DMS 273 treated with DMSO at 0.1 percent for 48 hours (cell line): Measurements from ENCODE around the gene BCAS3.
"Not testable (repeated sequence)": the region's sequence is repeated elsewhere in the genome, so short reads cannot be mapped to it uniquely, and the experiment has no call there.

ENCODE experiments used
- DNase-seq: peaks from one replicate; lab custom pipeline; 2025; lab: John Stamatoyannopoulos, UW

Gene BCAS3

GRCh38 chr17:61002316-61002736 lies 324.7 kb downstream of the BCAS3 start:
- peak; percentile 27 for DNase-seq

DNA sequence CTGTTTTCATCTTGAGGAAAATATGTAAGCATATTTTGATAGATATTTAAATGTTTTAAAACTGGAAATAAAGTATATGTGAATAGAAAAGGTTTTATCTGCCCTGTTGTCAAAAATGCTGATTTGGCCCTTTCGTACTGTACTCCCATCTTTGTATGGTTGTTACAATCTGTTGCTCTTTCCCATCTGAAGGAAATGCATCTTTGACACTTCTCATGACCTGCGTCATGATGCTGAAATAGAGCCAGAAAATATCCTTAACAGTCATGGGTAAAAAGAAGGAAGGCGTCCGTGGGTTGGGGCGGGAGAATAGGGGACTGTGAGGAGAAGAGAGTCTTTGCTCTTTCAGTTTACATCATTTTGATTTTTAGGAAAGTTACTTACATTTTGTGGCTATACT lies 327.7 kb downstream of the BCAS3 start:
- DNase-seq = no peak

DNA sequence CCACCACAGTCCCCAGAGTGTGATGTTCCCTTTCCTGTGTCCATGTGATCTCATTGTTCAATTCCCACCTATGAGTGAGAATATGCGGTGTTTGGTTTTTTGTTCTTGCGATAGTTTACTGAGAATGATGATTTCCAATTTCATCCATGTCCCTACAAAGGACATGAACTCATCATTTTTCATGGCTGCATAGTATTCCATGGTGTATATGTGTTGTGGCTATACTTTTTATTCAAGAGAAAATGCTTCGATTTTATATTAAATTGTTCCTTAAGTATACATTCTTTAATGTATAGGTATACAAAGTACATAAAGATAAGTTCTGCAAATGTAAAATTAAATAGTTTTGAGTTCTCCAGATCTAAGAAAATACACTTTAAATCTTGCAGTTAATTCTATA lies 328.3 kb downstream of the BCAS3 start:
- DNase-seq = not testable (repeated sequence)

GRCh38 chr17:61007980-61008379 lies 330.3 kb downstream of the BCAS3 start:
- DNase-seq = no peak

GRCh38 chr17:61009663-61010062 lies 332.0 kb downstream of the BCAS3 start:
- no peak for DNase-seq

DNA sequence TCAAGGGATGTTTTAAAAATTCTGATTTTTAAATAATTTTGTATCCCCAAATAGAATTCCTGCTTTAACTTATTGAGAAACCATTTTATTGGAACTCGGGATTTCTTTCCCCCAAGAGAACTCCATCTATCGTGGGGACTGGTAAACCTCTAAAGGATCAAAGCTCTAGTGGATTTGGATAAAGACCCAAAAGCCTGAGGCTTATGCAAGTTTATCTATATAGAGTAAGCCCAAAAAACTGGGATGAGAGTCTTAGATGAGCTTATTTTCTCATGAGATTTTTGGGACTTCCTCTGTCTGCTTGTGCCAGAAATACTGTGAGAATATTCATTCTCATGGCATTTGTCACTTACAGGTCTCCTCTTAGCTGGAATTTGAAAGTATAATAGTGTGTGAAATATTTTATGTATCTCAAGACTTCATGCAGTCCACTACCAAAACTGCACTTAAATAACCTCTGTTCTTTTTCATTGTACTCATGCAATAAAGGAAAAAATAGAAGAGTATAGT lies 333.1 kb downstream of the BCAS3 start:
- no peak for DNase-seq

GRCh38 chr17:61011251-61011650 lies 333.6 kb downstream of the BCAS3 start:
- DNase-seq = no peak

DNA sequence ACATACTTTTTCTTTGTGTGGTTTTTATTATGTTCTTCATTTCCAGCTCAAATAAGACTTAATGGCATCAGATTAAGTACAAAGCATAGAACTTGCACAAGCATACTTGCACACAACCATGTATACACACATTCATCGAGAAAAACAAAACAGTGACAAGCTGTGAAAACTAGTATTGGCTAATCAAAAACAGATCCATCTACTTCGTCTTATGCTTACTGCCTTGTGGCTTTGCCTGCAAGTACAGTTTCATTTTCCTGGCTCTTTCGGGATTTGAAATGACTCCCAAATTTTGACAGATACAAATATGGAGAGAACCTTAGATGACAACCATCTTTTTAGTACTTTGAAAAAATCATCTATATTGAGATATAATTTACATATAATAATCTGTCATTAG lies 338.3 kb downstream of the BCAS3 start:
- no peak for DNase-seq

GRCh38 chr17:61017317-61018006 lies 339.8 kb downstream of the BCAS3 start:
- no peak for DNase-seq

- DNase-seq = no peak
These were observed 341.3 kb downstream of the BCAS3 start for GRCh38 chr17:61018938-61019337.

DNA sequence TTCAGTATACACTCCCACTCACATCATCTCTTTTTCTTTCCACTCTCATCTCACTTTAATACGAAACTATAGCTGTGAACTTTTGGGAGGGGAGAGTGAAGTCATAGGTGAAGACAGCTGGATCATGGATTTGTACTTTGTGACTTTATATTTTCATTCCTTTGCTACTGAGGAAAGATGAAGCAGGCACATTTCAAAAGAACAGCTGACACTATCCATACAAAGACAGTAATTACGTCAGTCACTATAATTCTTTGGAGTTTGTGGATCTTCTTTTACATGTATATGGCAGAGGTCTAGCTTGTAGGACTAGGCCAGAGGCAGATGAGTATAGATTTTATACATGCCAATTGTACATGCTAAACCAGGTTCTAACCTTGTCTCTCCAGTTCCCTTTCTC lies 346.3 kb downstream of the BCAS3 start:
- no peak for DNase-seq

GRCh38 chr17:61026818-61027217 lies 349.2 kb downstream of the BCAS3 start:
- no peak for DNase-seq

DNA sequence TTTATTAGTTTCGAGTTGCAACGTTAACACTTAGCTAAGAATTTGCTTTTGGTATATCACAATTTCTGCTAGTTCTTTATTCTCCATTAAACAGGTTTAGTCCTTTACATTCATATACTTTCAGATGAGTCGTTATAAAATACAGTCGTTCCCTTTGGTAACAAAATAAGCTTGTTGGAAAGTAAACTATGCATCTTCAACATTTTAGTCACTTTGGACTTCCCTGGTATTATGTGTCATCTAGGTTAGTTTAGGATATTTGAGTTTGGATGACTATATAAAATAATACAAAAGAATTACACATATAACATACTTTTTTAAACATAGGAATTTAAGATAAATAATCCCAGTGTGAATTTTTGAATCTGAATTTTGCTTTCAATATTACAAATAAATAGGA lies 351.5 kb downstream of the BCAS3 start:
- DNase-seq = no peak

- peak; percentile 9 for DNase-seq
These were observed 363.0 kb downstream of the BCAS3 start for GRCh38 chr17:61040666-61041065.

GRCh38 chr17:61042348-61042747 lies 364.7 kb downstream of the BCAS3 start:
- not testable (repeated sequence) for DNase-seq

- no peak for DNase-seq
These were observed 369.9 kb downstream of the BCAS3 start for GRCh38 chr17:61047515-61047914.

DNA sequence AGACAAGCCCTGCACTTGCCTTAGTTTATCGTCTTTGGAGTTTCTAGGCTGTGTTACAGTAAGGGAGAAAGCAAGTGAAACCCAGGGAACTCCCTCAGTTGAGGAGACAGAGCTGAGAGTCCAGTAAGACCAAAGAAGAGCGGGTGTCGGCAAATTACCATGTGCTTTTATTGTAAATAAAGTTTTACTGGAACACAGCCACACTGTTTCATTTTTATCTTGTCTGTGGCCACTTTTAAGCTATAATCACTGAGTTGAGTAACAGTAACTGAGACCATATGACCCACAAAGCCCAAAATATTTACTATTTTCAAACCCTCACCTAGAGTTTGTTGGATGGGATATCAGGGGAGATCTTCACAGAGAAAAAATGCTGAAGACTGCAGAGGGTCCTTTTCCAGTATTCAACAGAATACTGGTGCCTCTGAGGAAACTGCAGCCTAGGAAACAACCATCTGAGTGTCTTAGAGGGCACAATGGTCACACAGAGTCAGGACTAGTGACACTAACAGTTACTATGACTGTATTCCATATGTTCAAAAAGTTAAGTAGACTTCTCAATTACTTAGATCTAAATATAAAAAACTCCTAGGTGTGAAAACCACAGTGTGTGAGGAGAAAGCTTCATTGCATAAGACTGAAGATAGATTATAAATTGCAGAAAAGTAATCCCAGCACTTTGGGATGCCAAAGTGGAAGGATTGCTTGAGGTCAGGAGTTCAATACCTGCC lies 370.9 kb downstream of the BCAS3 start:
- DNase-seq = no peak

DNA sequence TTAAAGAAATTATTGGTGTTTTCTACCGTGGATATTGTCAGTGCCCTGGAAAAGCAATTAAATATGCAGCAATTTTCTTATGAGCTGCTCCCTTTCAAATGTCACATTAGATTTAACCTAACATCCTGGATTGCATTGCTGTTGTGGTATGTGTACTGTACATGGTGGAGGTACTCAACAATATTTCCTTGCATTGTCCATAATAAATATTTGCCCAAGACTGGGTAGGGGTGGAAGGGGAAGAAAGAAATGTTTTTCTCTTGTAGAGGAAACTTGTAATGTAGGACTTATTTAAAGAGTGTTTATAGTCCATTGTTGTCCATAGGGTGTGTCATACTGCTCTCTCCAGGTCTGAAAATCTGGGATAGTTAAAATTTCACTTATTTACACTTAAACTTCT lies 375.8 kb downstream of the BCAS3 start:
- DNase-seq = no peak

DNA sequence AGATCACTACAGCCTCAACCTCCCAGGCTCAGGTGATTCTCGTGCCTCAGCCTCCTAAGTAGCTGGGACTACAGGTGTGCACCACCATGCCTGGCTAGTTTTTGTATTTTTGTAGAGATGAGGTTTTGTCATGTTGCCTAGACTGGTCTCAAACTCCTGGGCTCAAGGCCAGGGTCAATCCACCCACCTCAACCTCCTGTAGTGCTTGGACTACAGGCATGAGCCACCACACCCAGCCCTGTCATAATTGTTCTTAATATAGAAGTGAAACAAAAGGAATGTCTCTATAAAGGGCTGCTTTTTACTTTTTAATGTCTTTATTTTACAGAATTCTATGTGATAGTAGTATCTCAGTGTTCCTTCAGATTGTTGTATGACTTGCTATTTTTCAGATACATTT lies 376.8 kb downstream of the BCAS3 start:
- no peak for DNase-seq

DNA sequence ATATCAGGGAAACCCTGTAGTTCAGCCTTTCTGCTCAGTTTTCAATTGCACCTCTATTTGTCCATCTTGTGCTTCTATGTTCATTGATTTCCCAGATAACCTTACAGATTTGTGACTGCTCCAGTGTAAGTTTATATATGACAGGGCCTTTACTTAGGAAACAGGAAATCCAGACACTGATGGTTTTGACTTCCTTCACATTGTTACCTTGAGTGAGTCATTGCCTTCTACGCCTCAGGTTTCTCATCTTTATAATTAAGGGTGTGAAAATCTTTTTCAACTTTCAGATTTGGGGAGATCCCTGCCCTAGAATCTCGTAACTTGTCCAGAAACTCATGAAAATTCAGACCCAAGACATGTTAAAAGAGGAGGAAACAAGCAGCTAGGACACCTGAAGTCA lies 379.6 kb downstream of the BCAS3 start:
- no peak for DNase-seq

DNA sequence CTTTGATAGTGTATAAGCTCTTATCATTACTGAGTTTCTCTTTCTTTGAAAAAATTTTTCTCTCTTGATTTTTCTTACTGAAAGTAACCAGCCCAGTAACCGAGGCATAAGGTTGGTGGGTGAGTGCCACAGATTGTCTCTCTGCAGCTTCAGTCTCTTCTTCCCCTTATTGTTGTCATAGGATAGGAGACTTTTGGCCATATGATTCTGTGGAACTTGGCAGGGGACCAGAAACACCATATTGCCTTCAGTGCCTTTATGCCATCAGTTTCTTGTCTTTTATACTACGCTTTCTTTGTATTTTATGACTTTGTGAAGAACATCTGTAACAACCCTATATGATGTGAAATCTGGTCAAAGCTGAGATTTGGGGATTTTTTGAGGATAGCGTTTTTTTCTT lies 380.4 kb downstream of the BCAS3 start:
- DNase-seq = no peak

DNA sequence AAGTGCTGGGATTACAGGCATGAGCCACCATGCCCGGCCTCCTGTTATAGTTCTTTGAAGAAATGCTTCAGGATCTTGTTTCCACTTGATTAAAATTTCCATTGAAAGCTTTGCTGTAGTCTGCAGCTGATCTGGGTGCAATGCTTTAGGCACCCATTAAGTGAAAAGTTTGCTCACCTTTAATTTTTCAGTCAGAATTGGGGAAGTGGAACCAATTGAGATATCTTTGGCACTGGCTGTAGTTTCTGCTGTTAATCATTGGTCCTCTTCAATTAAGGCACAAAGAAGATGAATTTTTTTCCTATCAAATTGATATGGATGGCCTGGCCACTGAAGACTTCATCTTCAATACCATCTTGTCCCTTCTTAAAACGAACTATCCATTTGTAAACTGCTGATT lies 385.9 kb downstream of the BCAS3 start:
- DNase-seq = no peak

- no peak for DNase-seq
These were observed 386.7 kb downstream of the BCAS3 start for GRCh38 chr17:61064087-61064951.
